HepG2 (cell line): Measurements from ENCODE around the gene TCAP.

Experiments used
- FOXM1 ChIP-seq: sonication (generic); formaldehyde crosslinking; IDR thresholded peaks from 2 replicates; pipeline ENCODE4 v1.5.0; 2020; ENCODE audit warnings: missing genetic modification reagents
- MAFG ChIP-seq: sonication (generic); formaldehyde crosslinking; IDR thresholded peaks from 2 replicates; pipeline ENCODE4 v1.5.1; 2020; ENCODE audit warnings: mild to moderate bottlenecking, missing genetic modification reagents
- NR3C1 ChIP-seq: sonication (generic); formaldehyde crosslinking; IDR thresholded peaks from 2 replicates; pipeline ENCODE4 v1.4.0; 2020; ENCODE audit warnings: missing genetic modification reagents
- RAD51 ChIP-seq: fragments of 450-650 bp; IDR thresholded peaks from 2 replicates; pipeline ENCODE4 v1.6.1; 2016; ENCODE audit warnings: borderline replicate concordance
- YEATS4 ChIP-seq: sonication (generic); formaldehyde crosslinking; IDR thresholded peaks from 2 replicates; pipeline ENCODE4 v1.4.0; 2020; ENCODE audit warnings: missing genetic modification reagents, borderline replicate concordance
- ZNF224 ChIP-seq: sonication (generic); formaldehyde crosslinking; IDR thresholded peaks from 2 replicates; pipeline ENCODE4 v1.5.0; 2020; ENCODE audit warnings: mild to moderate bottlenecking, missing genetic modification reagents
- ZNF878 ChIP-seq: sonication (generic); formaldehyde crosslinking; IDR thresholded peaks from 2 replicates; pipeline ENCODE4 v1.8.1; 2023; ENCODE audit warnings: mild to moderate bottlenecking, missing genetic modification reagents, moderate library complexity
- TF ChIP-seq, protein P1 (sequence below): IDR thresholded peaks from 2 replicates; pipeline ENCODE4 v1.6.1; 2016
- TF ChIP-seq, protein P2 (sequence below), 2 experiments: sonication (generic) in 1 of 2; formaldehyde crosslinking in 1 of 2; IDR thresholded peaks; 2 replicates each; pipeline versions ENCODE4 v1.4.0 to v1.6.1; 2018 to 2020; ENCODE audit warnings: missing genetic modification reagents in 2 of 2, borderline replicate concordance in 1 of 2, low read depth in 1 of 2, mild to moderate bottlenecking in 1 of 2, missing biosample characterization in 1 of 2
- TF ChIP-seq, protein P3 (sequence below): sonication (generic); formaldehyde crosslinking; IDR thresholded peaks from 2 replicates; pipeline ENCODE4 v1.9.0; 2021; ENCODE audit warnings: missing genetic modification reagents, borderline replicate concordance

DNA sequence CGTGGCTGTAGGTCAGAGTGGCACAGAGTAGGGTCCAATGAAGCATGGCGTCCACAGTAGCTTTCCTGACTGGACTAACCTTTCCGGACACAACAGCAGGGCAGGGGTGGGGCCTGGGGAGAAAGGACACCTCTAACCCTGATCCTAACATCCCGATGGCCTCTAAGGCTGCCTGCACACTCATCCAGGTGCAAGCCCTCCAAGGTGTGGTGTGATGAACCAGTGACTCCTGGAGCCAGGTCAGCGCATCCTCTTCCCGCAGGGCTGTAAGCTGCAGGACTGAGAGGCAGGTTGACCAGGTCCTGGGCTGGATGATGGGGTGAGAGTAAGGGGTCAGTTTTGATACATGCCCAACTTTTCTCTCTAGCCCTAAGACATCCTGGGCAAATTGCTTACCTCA is 31.6 kb downstream of the TCAP start:
- no peak for TF ChIP-seq ZNF224 (CRISPR knock-in tag)
- TF ChIP-seq, protein P1, sequence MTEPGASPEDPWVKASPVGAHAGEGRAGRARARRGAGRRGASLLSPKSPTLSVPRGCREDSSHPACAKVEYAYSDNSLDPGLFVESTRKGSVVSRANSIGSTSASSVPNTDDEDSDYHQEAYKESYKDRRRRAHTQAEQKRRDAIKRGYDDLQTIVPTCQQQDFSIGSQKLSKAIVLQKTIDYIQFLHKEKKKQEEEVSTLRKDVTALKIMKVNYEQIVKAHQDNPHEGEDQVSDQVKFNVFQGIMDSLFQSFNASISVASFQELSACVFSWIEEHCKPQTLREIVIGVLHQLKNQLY (CRISPR knock-in tag), result no peak; the same call in 1 of the 2 replicates
- TF ChIP-seq, protein P2, sequence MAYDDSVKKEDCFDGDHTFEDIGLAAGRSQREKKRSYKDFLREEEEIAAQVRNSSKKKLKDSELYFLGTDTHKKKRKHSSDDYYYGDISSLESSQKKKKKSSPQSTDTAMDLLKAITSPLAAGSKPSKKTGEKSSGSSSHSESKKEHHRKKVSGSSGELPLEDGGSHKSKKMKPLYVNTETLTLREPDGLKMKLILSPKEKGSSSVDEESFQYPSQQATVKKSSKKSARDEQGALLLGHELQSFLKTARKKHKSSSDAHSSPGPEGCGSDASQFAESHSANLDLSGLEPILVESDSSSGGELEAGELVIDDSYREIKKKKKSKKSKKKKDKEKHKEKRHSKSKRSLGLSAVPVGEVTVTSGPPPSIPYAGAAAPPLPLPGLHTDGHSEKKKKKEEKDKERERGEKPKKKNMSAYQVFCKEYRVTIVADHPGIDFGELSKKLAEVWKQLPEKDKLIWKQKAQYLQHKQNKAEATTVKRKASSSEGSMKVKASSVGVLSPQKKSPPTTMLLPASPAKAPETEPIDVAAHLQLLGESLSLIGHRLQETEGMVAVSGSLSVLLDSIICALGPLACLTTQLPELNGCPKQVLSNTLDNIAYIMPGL (CRISPR knock-in tag; IDR thresholded peaks at IDR 0.05; ENCODE audit: borderline replicate concordance in 1 of 2, low read depth in 1 of 2), result no peak
- TF ChIP-seq FOXM1, result no peak
- TF ChIP-seq ZNF878 (CRISPR knock-in tag), result no peak
- TF ChIP-seq, protein P3, sequence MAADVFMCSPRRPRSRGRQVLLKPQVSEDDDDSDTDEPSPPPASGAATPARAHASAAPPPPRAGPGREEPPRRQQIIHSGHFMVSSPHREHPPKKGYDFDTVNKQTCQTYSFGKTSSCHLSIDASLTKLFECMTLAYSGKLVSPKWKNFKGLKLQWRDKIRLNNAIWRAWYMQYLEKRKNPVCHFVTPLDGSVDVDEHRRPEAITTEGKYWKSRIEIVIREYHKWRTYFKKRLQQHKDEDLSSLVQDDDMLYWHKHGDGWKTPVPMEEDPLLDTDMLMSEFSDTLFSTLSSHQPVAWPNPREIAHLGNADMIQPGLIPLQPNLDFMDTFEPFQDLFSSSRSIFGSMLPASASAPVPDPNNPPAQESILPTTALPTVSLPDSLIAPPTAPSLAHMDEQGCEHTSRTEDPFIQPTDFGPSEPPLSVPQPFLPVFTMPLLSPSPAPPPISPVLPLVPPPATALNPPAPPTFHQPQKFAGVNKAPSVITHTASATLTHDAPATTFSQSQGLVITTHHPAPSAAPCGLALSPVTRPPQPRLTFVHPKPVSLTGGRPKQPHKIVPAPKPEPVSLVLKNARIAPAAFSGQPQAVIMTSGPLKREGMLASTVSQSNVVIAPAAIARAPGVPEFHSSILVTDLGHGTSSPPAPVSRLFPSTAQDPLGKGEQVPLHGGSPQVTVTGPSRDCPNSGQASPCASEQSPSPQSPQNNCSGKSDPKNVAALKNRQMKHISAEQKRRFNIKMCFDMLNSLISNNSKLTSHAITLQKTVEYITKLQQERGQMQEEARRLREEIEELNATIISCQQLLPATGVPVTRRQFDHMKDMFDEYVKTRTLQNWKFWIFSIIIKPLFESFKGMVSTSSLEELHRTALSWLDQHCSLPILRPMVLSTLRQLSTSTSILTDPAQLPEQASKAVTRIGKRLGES (CRISPR knock-in tag), result no peak
- TF ChIP-seq NR3C1 (CRISPR knock-in tag), result no peak
- no peak for TF ChIP-seq RAD51
- no peak for TF ChIP-seq MAFG (CRISPR knock-in tag)
- no peak for TF ChIP-seq YEATS4
